ENCODE results near the gene RANBP10.

The RANBP10 gene

GRCh38 chr16:67825119-67825518 lies 18.8 kb upstream of the RANBP10 start:
- DNase-seq, result no peak

- no peak for DNase-seq
Measured at GRCh38 chr16:67822511-67822910, 16.2 kb upstream of the RANBP10 start.

GRCh38 chr16:67820608-67821259 lies 14.4 kb upstream of the RANBP10 start:
- DNase-seq, result no peak

GRCh38 chr16:67814567-67814966 lies 8.2 kb upstream of the RANBP10 start:
- DNase-seq, result no peak

- no peak for DNase-seq
Measured at GRCh38 chr16:67811899-67812298, 5.5 kb upstream of the RANBP10 start.

GRCh38 chr16:67807148-67807682 lies 855 bp upstream of the RANBP10 start:
- DNase-seq, result no peak

GRCh38 chr16:67805718-67806427 lies 487 bp downstream of the RANBP10 start:
- DNase-seq, result no peak

GRCh38 chr16:67804853-67805542 lies 1.4 kb downstream of the RANBP10 start:
- DNase-seq, result no peak

GRCh38 chr16:67803894-67804293 lies 2.5 kb downstream of the RANBP10 start:
- DNase-seq, result no peak

GRCh38 chr16:67801883-67802282 lies 4.5 kb downstream of the RANBP10 start:
- DNase-seq, result no peak

- no peak for DNase-seq
Measured at GRCh38 chr16:67801241-67801640, 5.1 kb downstream of the RANBP10 start.

- no peak for DNase-seq
Measured at GRCh38 chr16:67800338-67800926, 5.9 kb downstream of the RANBP10 start.

- DNase-seq, result no peak
Measured at GRCh38 chr16:67796099-67796718, 10.2 kb downstream of the RANBP10 start.

- DNase-seq, result no peak
Measured at GRCh38 chr16:67790071-67790470, 16.3 kb downstream of the RANBP10 start.

- DNase-seq, result no peak
Measured at GRCh38 chr16:67786491-67786890, 19.9 kb downstream of the RANBP10 start.

- DNase-seq, result no peak
Measured at GRCh38 chr16:67783353-67783725, 23.0 kb downstream of the RANBP10 start.

GRCh38 chr16:67782567-67783352 lies 23.6 kb downstream of the RANBP10 start:
- DNase-seq, result no peak

GRCh38 chr16:67781565-67781921 lies 24.8 kb downstream of the RANBP10 start:
- DNase-seq, result no peak

- no peak for DNase-seq
Measured at GRCh38 chr16:67780847-67781564, 25.4 kb downstream of the RANBP10 start.

- no peak for DNase-seq
Measured at GRCh38 chr16:67779256-67780014, 26.9 kb downstream of the RANBP10 start.

GRCh38 chr16:67775273-67775672 lies 31.1 kb downstream of the RANBP10 start:
- no peak for DNase-seq

All from SHP77 treated with DMSO at 0.1 percent for 48 hours (cell line).